A673 (cell line): ENCODE results near the gene OLFM1. TPM values are rescaled to one million over a fixed set of nuclear protein-coding genes. Genes with fewer than 3 reads are reported as not detected.

Experiments used
- BruUV-seq: library from RNA; stranded (reverse); fragments of 400-500 nt; replicated peaks from 2 replicates; lab custom pipeline; 2021; lab: Mats Ljungman, UMichigan
- CTCF ChIA-PET: fragments of 300-600 bp; sonication (Branson Sonifier 250); formaldehyde crosslinking; loops from one replicate; lab custom pipeline; 2022; ENCODE audit warnings: antibody characterized with exemption; lab: Charles Lee
- POLR2A ChIA-PET: fragments of 300-600 bp; sonication (Branson Sonifier 250); formaldehyde crosslinking; loops from one replicate; lab custom pipeline; 2022; ENCODE audit warnings: antibody characterized with exemption; ENCODE audit not compliant: low non-redundant PET; lab: Charles Lee
- DNase-seq: peaks from one replicate; pipeline ENCODE4 v3.0.0-alpha.2; 2015; ENCODE audit warnings: low spot score
- H3K27ac ChIP-seq: fragments of 200-600 bp; sonication (generic); 2 replicates; pipeline ENCODE4 v1.5.1; 2016; ENCODE audit warnings: mixed run types, low read depth, mild to moderate bottlenecking, mixed read lengths, antibody characterized with exemption, low read length; ENCODE audit not compliant: poor library complexity, severe bottlenecking
- H3K27me3 ChIP-seq: fragments of 200-600 bp; sonication (generic); replicated peaks from 2 replicates; pipeline ENCODE4 v1.6.1; 2017; ENCODE audit warnings: mixed run types, low read depth, mild to moderate bottlenecking, mixed read lengths, antibody characterized with exemption, low read length; ENCODE audit not compliant: insufficient read depth, poor library complexity
- H3K36me3 ChIP-seq: fragments of 200-600 bp; sonication (generic); 2 replicates; pipeline ENCODE4 v1.6.1; 2016; ENCODE audit warnings: mixed run types, mild to moderate bottlenecking, mixed read lengths, antibody characterized with exemption, low read length; ENCODE audit not compliant: insufficient read depth, poor library complexity, severe bottlenecking
- H3K4me1 ChIP-seq: fragments of 200-600 bp; sonication (generic); 2 replicates; pipeline ENCODE4 v1.6.1; 2017; ENCODE audit warnings: mixed run types, mild to moderate bottlenecking, mixed read lengths, antibody characterized with exemption, low read length; ENCODE audit not compliant: insufficient read depth, poor library complexity, severe bottlenecking
- H3K4me3 ChIP-seq: fragments of 200-600 bp; sonication (generic); 2 replicates; pipeline ENCODE4 v1.5.1; 2016; ENCODE audit warnings: low read depth, mixed run types, mild to moderate bottlenecking, mixed read lengths, low read length; ENCODE audit not compliant: poor library complexity, severe bottlenecking
- H3K9me3 ChIP-seq: fragments of 200-600 bp; sonication (generic); 2 replicates; pipeline ENCODE4 v1.6.1; 2016; ENCODE audit warnings: mixed run types, low read depth, mild to moderate bottlenecking, mixed read lengths, antibody characterized with exemption, low read length; ENCODE audit not compliant: poor library complexity, severe bottlenecking
- CTCF ChIP-seq: fragments of 300-800, 200-600 bp; sonication (generic); conservative IDR thresholded peaks from 2 replicates; pipeline ENCODE4 v1.5.1; 2017; ENCODE audit warnings: low read depth, mild to moderate bottlenecking, antibody characterized with exemption, low read length, moderate library complexity, mixed read lengths
- EZH2 ChIP-seq: fragments of 200-600 bp; sonication (generic); IDR thresholded peaks from 2 replicates; pipeline ENCODE4 v1.6.1; 2017; ENCODE audit warnings: borderline replicate concordance, low read depth, mild to moderate bottlenecking, mixed read lengths, antibody characterized with exemption, low read length; ENCODE audit not compliant: poor library complexity, severe bottlenecking
- intact Hi-C: fragments of 100-400 bp; cut with micrococcal nuclease; formaldehyde crosslinking; loops from one replicate; pipeline ENCODE4 v1.10.0; 2022; ENCODE audit not compliant: unreplicated experiment
- total RNA-seq: library from RNA; stranded (reverse); gene quantifications from 2 replicates; pipeline ENCODE4 v1.2.3, GENCODE V29; 2021

OLFM1 gene
- total RNA-seq, 1 experiment from 2014 or later = 308 TPM

- TF ChIP-seq EZH2 (no peak), CTCF (no peak)
- Histone ChIP-seq H3K9me3 (no peaks in the 10 kb centered on the region), H3K27me3 (no peaks in the 10 kb centered on the region), H3K36me3 (peaks cover 57% of the 10 kb centered on the region), H3K4me3 (no peak overlapping the region), H3K27ac (no peak overlapping the region), H3K4me1 (peaks cover 22% of the 10 kb centered on the region)
- intact Hi-C loops = no loop called here
- ChIA-PET CTCF (no interaction called here), POLR2A (no interaction called here)
- DNase-seq = no peak
- no TSS peak for BruUV-seq
Observed at GRCh38 chr9:135119496-135120064, 32.1 kb downstream of the OLFM1 start.

GRCh38 chr9:135120249-135120648 is 32.8 kb downstream of the OLFM1 start:
- Histone ChIP-seq H3K27me3 (no peaks in the 10 kb centered on the region), H3K4me1 (peaks cover 22% of the 10 kb centered on the region), H3K27ac (no peak overlapping the region), H3K36me3 (peaks cover 51% of the 10 kb centered on the region), H3K9me3 (no peaks in the 10 kb centered on the region), H3K4me3 (no peak overlapping the region)
- POLR2A ChIA-PET = no interaction called here
- no peak for DNase-seq
- TF ChIP-seq CTCF = no peak
- TF ChIP-seq EZH2 = no peak
- intact Hi-C loops = no loop called here
- no TSS peak for BruUV-seq
- CTCF ChIA-PET = no interaction called here

- peaks cover 44% of the 10 kb centered on the region for H3K36me3 ChIP-seq
- no peak overlapping the region for H3K4me3 ChIP-seq
- POLR2A ChIA-PET = no interaction called here
- no peaks in the 10 kb centered on the region for H3K27me3 ChIP-seq
- H3K27ac ChIP-seq = no peak overlapping the region
- intact Hi-C loops = no loop called here
- H3K4me1 ChIP-seq = peaks cover 3% of the 10 kb centered on the region
- CTCF ChIA-PET = no interaction called here
- no peaks in the 10 kb centered on the region for H3K9me3 ChIP-seq
- no TSS peak for BruUV-seq
- no peak for DNase-seq
- TF ChIP-seq EZH2 = no peak
- no peak for TF ChIP-seq CTCF
Observed at GRCh38 chr9:135122316-135122715, 34.8 kb downstream of the OLFM1 start.
